PFSK-1 (cell line): ENCODE measurements around the gene AOPEP.

Experiments used
- FOXP2 ChIP-seq: optimal IDR thresholded peaks from 2 replicates; pipeline ENCODE3; 2011; ENCODE audit warnings: borderline replicate concordance, control low read depth, inconsistent platforms; ENCODE audit not compliant: insufficient read depth; ENCODE audit errors: extremely low read length, extremely low read depth
- POLR2AphosphoS5 ChIP-seq: IDR thresholded peaks from 2 replicates; pipeline ENCODE4 v1.6.1; 2012; ENCODE audit warnings: low read depth, mild to moderate bottlenecking, control low read depth, low read length, moderate library complexity
- REST ChIP-seq, 2 experiments: IDR thresholded peaks; 2 replicates each; pipeline versions ENCODE4 v1.6.1 to v1.8.0; 2011 to 2012; ENCODE audit warnings: low read depth in 2 of 2, low read length in 2 of 2, control low read depth in 1 of 2, inconsistent platforms in 1 of 2, mild to moderate bottlenecking in 1 of 2, moderate library complexity in 1 of 2; ENCODE audit not compliant: insufficient read depth in 1 of 2
- SIN3A ChIP-seq: IDR thresholded peaks from 2 replicates; pipeline ENCODE4 v1.6.1; 2012; ENCODE audit warnings: mild to moderate bottlenecking, low read length, moderate library complexity, borderline replicate concordance; ENCODE audit not compliant: insufficient read depth
- TAF1 ChIP-seq: IDR thresholded peaks from 2 replicates; pipeline ENCODE4 v1.6.1; 2012; ENCODE audit warnings: low read length, control low read depth, borderline replicate concordance; ENCODE audit not compliant: insufficient read depth

The AOPEP gene

DNA sequence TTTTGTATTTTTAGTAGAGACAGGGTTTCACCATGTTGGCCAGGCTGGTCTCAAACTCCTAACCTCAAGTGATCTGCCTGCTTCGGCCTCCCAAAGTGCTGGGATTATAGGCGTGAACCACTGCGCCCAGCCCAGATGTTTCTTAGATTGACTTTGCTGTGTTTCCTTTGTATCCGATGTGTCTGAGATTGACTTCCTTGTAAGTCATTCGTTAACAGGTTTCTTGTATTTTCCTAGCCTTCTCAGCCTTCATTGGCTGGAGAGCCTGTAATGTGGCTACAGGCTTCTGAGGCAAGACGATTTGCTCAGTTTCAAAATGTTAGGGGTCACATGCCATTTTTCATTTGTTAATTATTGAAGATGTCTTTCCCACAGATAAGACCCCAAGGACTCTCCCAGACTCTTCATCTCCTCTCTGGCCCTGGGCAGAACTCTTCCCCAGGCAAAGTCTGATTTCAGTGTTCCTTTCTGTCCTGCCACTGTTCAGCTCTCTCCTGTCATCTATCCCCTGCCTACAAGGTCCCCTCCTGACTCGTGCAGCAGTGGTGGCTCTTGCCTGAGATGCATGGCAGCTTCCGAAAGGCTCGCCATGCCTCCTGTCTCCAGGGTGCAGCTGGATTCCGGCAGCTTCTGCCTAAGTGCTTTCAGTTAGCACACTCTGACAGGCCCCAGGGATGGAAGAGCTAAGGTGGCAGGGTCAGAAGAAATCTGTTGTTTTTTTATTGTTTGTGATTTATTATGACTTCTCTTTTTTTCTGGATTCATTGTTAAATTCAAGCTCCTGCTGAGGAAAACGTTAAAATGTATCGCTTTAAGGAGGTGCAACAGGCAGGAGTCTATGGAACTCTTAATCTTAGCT is 206.4 kb downstream of the AOPEP start:
- no peak for TF ChIP-seq POLR2AphosphoS5
- no peak for TF ChIP-seq REST (IDR thresholded peaks at IDR 0.05; ENCODE audit: insufficient read depth in 1 of 2, low read depth in 2 of 2, low read length in 2 of 2)
- TF ChIP-seq SIN3A: no peak
- TF ChIP-seq FOXP2: no peak
- TF ChIP-seq TAF1: no peak

DNA sequence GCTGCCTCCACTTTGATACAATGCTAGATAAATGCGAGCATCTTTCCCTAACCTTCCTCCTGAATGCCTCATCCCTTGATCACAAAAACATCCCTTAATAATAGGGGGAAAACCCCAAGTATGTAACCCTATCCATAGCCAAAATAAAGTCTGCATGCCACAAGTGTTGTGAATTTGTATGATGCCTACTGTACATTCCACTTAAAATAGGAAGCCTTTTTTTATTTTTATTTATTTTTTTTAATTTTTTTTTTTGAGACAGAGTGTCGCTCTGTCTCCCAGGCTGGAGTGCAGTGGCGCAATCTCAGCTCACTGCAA is 207.0 kb downstream of the AOPEP start:
- TF ChIP-seq REST (IDR thresholded peaks at IDR 0.05; ENCODE audit: insufficient read depth in 1 of 2, low read depth in 2 of 2, low read length in 2 of 2): no peak
- TF ChIP-seq TAF1: no peak
- no peak for TF ChIP-seq SIN3A
- TF ChIP-seq POLR2AphosphoS5: no peak
- TF ChIP-seq FOXP2: no peak

- no peak for TF ChIP-seq POLR2AphosphoS5
- no peak for TF ChIP-seq SIN3A
- TF ChIP-seq REST (IDR thresholded peaks at IDR 0.05; ENCODE audit: insufficient read depth in 1 of 2, low read depth in 2 of 2, low read length in 2 of 2): no peak
- no peak for TF ChIP-seq TAF1
- TF ChIP-seq FOXP2: no peak
These were observed 208.4 kb downstream of the AOPEP start for GRCh38 chr9:94934816-94935328.

GRCh38 chr9:94935396-94935795 is 208.9 kb downstream of the AOPEP start:
- TF ChIP-seq SIN3A (no peak), REST (IDR thresholded peaks at IDR 0.05; ENCODE audit: insufficient read depth in 1 of 2, low read depth in 2 of 2, low read length in 2 of 2) (no peak), FOXP2 (no peak), TAF1 (no peak), POLR2AphosphoS5 (no peak)

- TF ChIP-seq POLR2AphosphoS5 (no peak), TAF1 (no peak), SIN3A (no peak), REST (IDR thresholded peaks at IDR 0.05; ENCODE audit: insufficient read depth in 1 of 2, low read depth in 2 of 2, low read length in 2 of 2) (no peak), FOXP2 (no peak)
These were observed 209.9 kb downstream of the AOPEP start for GRCh38 chr9:94936419-94936818.
